Hematopoietic multipotent progenitor cell treated with erythropoietin and hydrocortisone succinate and interleukin-3 and kit ligand, for 8 days (in vitro differentiated cells): ENCODE results near the gene ICAM1.

Experiments
- DNase-seq: peaks from one replicate; pipeline ENCODE4 v3.0.0-alpha.2; 2015

ICAM1 gene

GRCh38 chr19:10243606-10244005 lies 27.3 kb upstream of the ICAM1 start:
- no peak for DNase-seq

GRCh38 chr19:10245189-10245939 lies 25.6 kb upstream of the ICAM1 start:
- no peak for DNase-seq

- DNase-seq = no peak
Observed at GRCh38 chr19:10246511-10246910, 24.4 kb upstream of the ICAM1 start.

GRCh38 chr19:10251792-10252694 lies 18.9 kb upstream of the ICAM1 start, which contains the start of gene MRPL4:
Gene MRPL4, plus strand, starts transcription at chr19:10252214. Its CDS starts 40 bp downstream, at chr19:10252254.
- DNase-seq = peak; percentile 100

- DNase-seq = no peak
Observed at GRCh38 chr19:10252707-10253106, 18.2 kb upstream of the ICAM1 start.

GRCh38 chr19:10254244-10254643 lies 16.7 kb upstream of the ICAM1 start:
- DNase-seq = no peak

- DNase-seq = no peak
Observed at GRCh38 chr19:10255358-10255757, 15.6 kb upstream of the ICAM1 start.

GRCh38 chr19:10256551-10256950 lies 14.4 kb upstream of the ICAM1 start:
- DNase-seq = no peak

- no peak for DNase-seq
Observed at GRCh38 chr19:10256970-10257615, 13.8 kb upstream of the ICAM1 start.

- DNase-seq = no peak
Observed at GRCh38 chr19:10258080-10258710, 12.7 kb upstream of the ICAM1 start.

GRCh38 chr19:10259162-10259905 lies 11.6 kb upstream of the ICAM1 start:
- peak; percentile 92 for DNase-seq

GRCh38 chr19:10260141-10260584 lies 10.8 kb upstream of the ICAM1 start:
- peak; percentile 27 for DNase-seq

GRCh38 chr19:10262771-10263170 lies 8.1 kb upstream of the ICAM1 start:
- DNase-seq = no peak

- DNase-seq = peak; percentile 44
Observed at GRCh38 chr19:10266706-10267105, 4.2 kb upstream of the ICAM1 start.

GRCh38 chr19:10268071-10268470 lies 2.8 kb upstream of the ICAM1 start:
- DNase-seq = no peak

GRCh38 chr19:10269333-10270179 lies 1.4 kb upstream of the ICAM1 start:
- peak; percentile 82 for DNase-seq

GRCh38 chr19:10270180-10270615 lies 722 bp upstream of the ICAM1 start:
- peak; percentile 48 for DNase-seq

- DNase-seq = no peak
Observed at GRCh38 chr19:10271543-10272086, 695 bp downstream of the ICAM1 start.

- no peak for DNase-seq
Observed at GRCh38 chr19:10274589-10274988, 3.7 kb downstream of the ICAM1 start.

GRCh38 chr19:10277795-10278589 lies 7.1 kb downstream of the ICAM1 start:
- DNase-seq = no peak
